Liver (tissue), 3 donors: Measurements from ENCODE around the gene RCAN2.

Experiments used
- RAD21 ChIP-seq, 2 donors: IDR thresholded peaks; 2 replicates each; pipeline ENCODE4 v1.6.1; 2016; ENCODE audit warnings: antibody characterized with exemption in 2 of 2, mild to moderate bottlenecking in 2 of 2
- SP1 ChIP-seq: IDR thresholded peaks from 2 replicates; pipeline ENCODE4 v1.6.1; 2018; ENCODE audit warnings: antibody characterized with exemption, mild to moderate bottlenecking
- TF ChIP-seq, protein P1 (sequence below): fragments of 150-350 bp; IDR thresholded peaks from 2 replicates; pipeline ENCODE4 v1.5.1; 2017; ENCODE audit warnings: improper control_type of control experiment, low read depth, low read length; ENCODE audit not compliant: missing input control
- TF ChIP-seq, protein P2 (sequence below): IDR thresholded peaks from 2 replicates; pipeline ENCODE4 v1.6.1; 2016; ENCODE audit warnings: antibody characterized with exemption
- TF ChIP-seq, protein P3 (sequence below): IDR thresholded peaks from 2 replicates; pipeline ENCODE4 v1.6.1; 2016; ENCODE audit warnings: antibody characterized with exemption, mild to moderate bottlenecking
- TF ChIP-seq, protein P4 (sequence below): IDR thresholded peaks from 2 replicates; pipeline ENCODE4 v1.6.1; 2016; ENCODE audit warnings: antibody characterized with exemption
- donor health status: healthy.
- donor health status: healthy.

DNA sequence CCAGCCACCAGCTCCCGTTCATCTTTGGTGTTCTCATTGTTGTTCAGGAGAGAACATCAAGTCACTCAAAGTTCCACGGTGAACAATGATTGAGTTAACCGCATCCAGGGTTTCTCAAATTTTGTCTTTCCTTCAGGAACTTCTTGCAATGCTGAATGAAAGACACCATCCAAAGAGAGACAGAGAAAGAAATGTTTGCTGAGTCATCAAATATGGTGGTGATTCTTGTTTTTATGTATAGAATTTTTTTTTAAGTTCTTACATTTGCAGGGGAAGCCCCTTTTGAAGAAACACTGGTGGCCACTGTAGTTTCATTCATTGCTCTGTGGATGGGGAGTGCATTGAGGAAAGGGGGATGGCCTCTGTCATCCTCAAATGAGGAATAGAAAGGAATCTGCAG, 258.1 kb downstream of the RCAN2 start:
- TF ChIP-seq, protein P1, sequence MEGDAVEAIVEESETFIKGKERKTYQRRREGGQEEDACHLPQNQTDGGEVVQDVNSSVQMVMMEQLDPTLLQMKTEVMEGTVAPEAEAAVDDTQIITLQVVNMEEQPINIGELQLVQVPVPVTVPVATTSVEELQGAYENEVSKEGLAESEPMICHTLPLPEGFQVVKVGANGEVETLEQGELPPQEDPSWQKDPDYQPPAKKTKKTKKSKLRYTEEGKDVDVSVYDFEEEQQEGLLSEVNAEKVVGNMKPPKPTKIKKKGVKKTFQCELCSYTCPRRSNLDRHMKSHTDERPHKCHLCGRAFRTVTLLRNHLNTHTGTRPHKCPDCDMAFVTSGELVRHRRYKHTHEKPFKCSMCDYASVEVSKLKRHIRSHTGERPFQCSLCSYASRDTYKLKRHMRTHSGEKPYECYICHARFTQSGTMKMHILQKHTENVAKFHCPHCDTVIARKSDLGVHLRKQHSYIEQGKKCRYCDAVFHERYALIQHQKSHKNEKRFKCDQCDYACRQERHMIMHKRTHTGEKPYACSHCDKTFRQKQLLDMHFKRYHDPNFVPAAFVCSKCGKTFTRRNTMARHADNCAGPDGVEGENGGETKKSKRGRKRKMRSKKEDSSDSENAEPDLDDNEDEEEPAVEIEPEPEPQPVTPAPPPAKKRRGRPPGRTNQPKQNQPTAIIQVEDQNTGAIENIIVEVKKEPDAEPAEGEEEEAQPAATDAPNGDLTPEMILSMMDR = no peak
- TF ChIP-seq, protein P2, sequence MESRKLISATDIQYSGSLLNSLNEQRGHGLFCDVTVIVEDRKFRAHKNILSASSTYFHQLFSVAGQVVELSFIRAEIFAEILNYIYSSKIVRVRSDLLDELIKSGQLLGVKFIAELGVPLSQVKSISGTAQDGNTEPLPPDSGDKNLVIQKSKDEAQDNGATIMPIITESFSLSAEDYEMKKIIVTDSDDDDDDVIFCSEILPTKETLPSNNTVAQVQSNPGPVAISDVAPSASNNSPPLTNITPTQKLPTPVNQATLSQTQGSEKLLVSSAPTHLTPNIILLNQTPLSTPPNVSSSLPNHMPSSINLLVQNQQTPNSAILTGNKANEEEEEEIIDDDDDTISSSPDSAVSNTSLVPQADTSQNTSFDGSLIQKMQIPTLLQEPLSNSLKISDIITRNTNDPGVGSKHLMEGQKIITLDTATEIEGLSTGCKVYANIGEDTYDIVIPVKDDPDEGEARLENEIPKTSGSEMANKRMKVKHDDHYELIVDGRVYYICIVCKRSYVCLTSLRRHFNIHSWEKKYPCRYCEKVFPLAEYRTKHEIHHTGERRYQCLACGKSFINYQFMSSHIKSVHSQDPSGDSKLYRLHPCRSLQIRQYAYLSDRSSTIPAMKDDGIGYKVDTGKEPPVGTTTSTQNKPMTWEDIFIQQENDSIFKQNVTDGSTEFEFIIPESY = no peak
- TF ChIP-seq, protein P3, sequence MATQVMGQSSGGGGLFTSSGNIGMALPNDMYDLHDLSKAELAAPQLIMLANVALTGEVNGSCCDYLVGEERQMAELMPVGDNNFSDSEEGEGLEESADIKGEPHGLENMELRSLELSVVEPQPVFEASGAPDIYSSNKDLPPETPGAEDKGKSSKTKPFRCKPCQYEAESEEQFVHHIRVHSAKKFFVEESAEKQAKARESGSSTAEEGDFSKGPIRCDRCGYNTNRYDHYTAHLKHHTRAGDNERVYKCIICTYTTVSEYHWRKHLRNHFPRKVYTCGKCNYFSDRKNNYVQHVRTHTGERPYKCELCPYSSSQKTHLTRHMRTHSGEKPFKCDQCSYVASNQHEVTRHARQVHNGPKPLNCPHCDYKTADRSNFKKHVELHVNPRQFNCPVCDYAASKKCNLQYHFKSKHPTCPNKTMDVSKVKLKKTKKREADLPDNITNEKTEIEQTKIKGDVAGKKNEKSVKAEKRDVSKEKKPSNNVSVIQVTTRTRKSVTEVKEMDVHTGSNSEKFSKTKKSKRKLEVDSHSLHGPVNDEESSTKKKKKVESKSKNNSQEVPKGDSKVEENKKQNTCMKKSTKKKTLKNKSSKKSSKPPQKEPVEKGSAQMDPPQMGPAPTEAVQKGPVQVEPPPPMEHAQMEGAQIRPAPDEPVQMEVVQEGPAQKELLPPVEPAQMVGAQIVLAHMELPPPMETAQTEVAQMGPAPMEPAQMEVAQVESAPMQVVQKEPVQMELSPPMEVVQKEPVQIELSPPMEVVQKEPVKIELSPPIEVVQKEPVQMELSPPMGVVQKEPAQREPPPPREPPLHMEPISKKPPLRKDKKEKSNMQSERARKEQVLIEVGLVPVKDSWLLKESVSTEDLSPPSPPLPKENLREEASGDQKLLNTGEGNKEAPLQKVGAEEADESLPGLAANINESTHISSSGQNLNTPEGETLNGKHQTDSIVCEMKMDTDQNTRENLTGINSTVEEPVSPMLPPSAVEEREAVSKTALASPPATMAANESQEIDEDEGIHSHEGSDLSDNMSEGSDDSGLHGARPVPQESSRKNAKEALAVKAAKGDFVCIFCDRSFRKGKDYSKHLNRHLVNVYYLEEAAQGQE = no peak
- TF ChIP-seq, protein P4, sequence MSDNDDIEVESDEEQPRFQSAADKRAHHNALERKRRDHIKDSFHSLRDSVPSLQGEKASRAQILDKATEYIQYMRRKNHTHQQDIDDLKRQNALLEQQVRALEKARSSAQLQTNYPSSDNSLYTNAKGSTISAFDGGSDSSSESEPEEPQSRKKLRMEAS = no peak
- TF ChIP-seq RAD21 (IDR thresholded peaks at IDR 0.05) = no peak
- no peak for TF ChIP-seq SP1
